Urinary bladder (tissue), 4 donors: ENCODE measurements around the gene NXPH3. TPM values are rescaled to one million over a fixed set of nuclear protein-coding genes. Genes with fewer than 3 reads are reported as not detected.

ENCODE experiments used
- DNase-seq: peaks from one replicate; pipeline ENCODE4 v3.0.0-alpha.2; 2015; ENCODE audit errors: extremely low spot score
- H3K27ac ChIP-seq: one replicate; pipeline ENCODE4 v1.5.1; 2013; ENCODE audit warnings: low read depth, mild to moderate bottlenecking, moderate library complexity
- H3K36me3 ChIP-seq: one replicate; pipeline ENCODE4 v1.6.1; 2013; ENCODE audit warnings: mild to moderate bottlenecking, moderate library complexity; ENCODE audit not compliant: insufficient read depth
- H3K4me1 ChIP-seq: one replicate; pipeline ENCODE4 v1.6.1; 2013; ENCODE audit warnings: mild to moderate bottlenecking, moderate library complexity; ENCODE audit not compliant: insufficient read depth
- H3K4me3 ChIP-seq: one replicate; pipeline ENCODE4 v1.5.1; 2013; ENCODE audit warnings: low read depth, low read length
- WGBS: extraction: QIAGEN DNeasy Blood & Tissue Kit; methylation state at CpG from one replicate; pipeline ENCODE4 v1.1.7; 2013; 5-methylcytosine and 5-hydroxymethylcytosine counted together
- polyA plus RNA-seq: library from polyadenylated mRNA; stranded (reverse); fragments of 200-250 nt; gene quantifications from one replicate; pipeline ENCODE4 v1.2.3, GENCODE V29; 2013
- total RNA-seq: library from RNA; depleted of rRNA; stranded (reverse); fragments of >200 nt; gene quantifications from one replicate; pipeline ENCODE4 v1.2.3, GENCODE V29; 2014
- donor health status: healthy with polysubstance abuse.
- donor health status: healthy.

Gene NXPH3
- total and polyA plus RNA-seq, 2 donors = 1.6 to 26.4 TPM

DNA sequence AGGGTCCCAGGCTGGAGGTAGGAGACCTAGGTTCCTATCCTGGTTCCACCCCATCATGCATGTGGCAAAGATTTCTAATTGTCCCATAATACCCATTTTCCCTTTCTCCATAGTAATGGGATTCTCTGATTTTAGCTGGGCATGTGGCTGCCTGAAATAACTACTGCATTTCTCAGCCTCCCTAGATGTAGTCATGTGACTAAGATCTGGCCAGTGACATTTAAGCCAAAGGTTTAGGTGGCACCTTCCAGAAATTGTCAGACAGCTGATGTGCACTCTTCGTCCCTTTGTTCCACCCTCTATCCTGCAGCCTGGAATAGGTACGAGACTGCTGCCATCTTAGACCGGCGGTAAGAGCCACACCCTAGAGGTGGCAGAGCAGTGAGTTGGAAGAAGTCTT lies 8.2 kb downstream of the NXPH3 start:
- Histone ChIP-seq H3K36me3 (no peaks in the 10 kb centered on the region), H3K27ac (no peak overlapping the region), H3K4me1 (no peaks in the 10 kb centered on the region), H3K4me3 (no peak overlapping the region)
- WGBS = 93% methylated on average over 4 of the region's 4 CpGs
- no peak for DNase-seq

DNA sequence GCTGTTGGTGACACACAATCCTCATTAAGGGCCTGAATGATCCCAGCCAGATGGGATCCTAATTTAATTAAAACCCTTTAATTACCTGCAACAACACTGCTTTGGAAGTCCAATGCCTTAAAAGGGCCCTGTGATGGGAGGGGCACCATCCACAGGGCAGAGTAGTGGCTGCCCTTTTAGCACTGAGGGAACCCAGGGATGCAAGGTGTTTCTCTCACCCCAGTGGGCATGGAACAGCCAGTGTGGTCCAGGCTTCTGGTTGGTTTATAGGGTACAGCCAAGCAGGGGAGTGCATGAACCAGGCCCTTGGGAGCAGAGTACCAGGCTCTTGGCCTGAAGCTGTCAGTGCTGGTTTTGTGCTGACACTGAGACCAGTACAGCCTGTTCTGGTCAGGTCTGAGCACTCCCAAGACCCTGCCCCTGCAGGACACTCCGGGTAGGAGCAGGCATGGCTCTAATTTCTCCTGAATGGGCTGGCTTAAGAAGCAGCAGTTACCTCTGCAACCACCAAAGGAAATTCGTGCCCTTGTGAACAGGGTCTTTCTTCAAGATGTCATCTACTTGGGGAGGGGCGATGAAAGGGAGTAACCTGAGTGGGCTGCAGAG lies 9.9 kb downstream of the NXPH3 start:
- Histone ChIP-seq H3K4me1 (no peaks in the 10 kb centered on the region), H3K27ac (no peak overlapping the region), H3K36me3 (no peaks in the 10 kb centered on the region), H3K4me3 (no peak overlapping the region)
- 61% methylated on average over 3 of the region's 3 CpGs for WGBS
- no peak for DNase-seq

- no peaks in the 10 kb centered on the region for H3K4me1 ChIP-seq
- no peak overlapping the region for H3K27ac ChIP-seq
- no peak for DNase-seq
- H3K36me3 ChIP-seq = no peaks in the 10 kb centered on the region
- H3K4me3 ChIP-seq = no peak overlapping the region
- WGBS = 83% methylated on average over 12 of the region's 12 CpGs
Observed at GRCh38 chr17:49587366-49588073, 11.8 kb downstream of the NXPH3 start.

- Histone ChIP-seq H3K4me1 (no peaks in the 10 kb centered on the region), H3K4me3 (no peak overlapping the region), H3K36me3 (no peaks in the 10 kb centered on the region), H3K27ac (no peak overlapping the region)
- DNase-seq = no peak
- WGBS = 87% methylated on average over 8 of the region's 8 CpGs
Observed at GRCh38 chr17:49588312-49588711, 12.6 kb downstream of the NXPH3 start.

- Histone ChIP-seq H3K36me3 (no peaks in the 10 kb centered on the region), H3K4me3 (no peak overlapping the region), H3K27ac (no peak overlapping the region), H3K4me1 (no peaks in the 10 kb centered on the region)
- WGBS = 69% methylated on average over 8 of the region's 8 CpGs
- no peak for DNase-seq
Observed at GRCh38 chr17:49588726-49589576, 13.3 kb downstream of the NXPH3 start.

DNA sequence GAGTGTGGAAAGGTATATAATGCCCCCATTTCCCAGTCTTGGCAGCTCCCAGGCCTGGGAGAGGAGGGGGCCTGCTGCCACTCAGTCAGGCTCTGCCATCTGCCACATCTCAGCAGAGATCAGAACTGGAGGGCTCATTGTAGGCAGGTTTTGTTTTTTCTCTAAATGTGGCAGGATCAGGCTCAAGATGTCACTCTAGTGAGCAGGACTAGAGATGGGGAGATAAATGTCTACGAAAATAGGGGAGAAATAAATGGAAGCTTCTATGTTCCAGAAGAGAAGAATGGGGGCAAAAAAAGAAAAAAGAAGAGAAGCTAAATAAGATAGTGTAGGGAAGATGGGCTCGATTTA lies 13.9 kb downstream of the NXPH3 start:
- H3K4me1 ChIP-seq = no peaks in the 10 kb centered on the region
- WGBS = 89% methylated on average over 2 of the region's 2 CpGs
- no peak for DNase-seq
- H3K4me3 ChIP-seq = no peak overlapping the region
- H3K27ac ChIP-seq = no peak overlapping the region
- H3K36me3 ChIP-seq = no peaks in the 10 kb centered on the region

GRCh38 chr17:49590874-49591273 lies 15.2 kb downstream of the NXPH3 start:
- Histone ChIP-seq H3K27ac (no peak overlapping the region), H3K36me3 (no peaks in the 10 kb centered on the region), H3K4me3 (no peak overlapping the region), H3K4me1 (no peaks in the 10 kb centered on the region)
- WGBS = 99% methylated on average over 4 of the region's 4 CpGs
- no peak for DNase-seq

- Histone ChIP-seq H3K36me3 (no peaks in the 10 kb centered on the region), H3K4me3 (no peak overlapping the region), H3K27ac (no peak overlapping the region), H3K4me1 (no peaks in the 10 kb centered on the region)
- 89% methylated on average over 3 of the region's 3 CpGs for WGBS
- DNase-seq = no peak
Observed at GRCh38 chr17:49592263-49592662, 16.6 kb downstream of the NXPH3 start.

DNA sequence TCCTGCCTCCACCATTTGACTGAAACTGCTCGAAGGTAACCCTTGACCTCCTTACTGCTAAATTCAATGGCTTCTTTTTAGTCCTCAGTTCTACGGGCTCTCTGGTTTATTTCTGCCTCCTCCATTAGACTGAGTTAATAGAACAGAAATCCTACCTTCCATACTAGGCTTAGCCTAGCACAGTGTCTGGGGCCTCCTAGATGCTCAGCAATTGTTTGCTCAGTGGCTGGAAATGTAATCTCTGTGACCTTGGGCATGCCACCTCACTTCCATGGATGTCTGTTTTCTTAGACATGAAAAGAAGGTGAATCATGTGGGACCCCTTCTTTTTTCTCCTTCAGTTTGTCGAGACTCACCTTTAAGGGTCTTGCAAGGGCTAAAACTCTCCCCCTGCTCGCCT lies 19.7 kb downstream of the NXPH3 start:
- WGBS = 92% methylated on average over 4 of the region's 4 CpGs
- no peaks in the 10 kb centered on the region for H3K36me3 ChIP-seq
- no peak for DNase-seq
- no peaks in the 10 kb centered on the region for H3K4me1 ChIP-seq
- H3K27ac ChIP-seq = no peak overlapping the region
- H3K4me3 ChIP-seq = no peak overlapping the region

- Histone ChIP-seq H3K36me3 (no peaks in the 10 kb centered on the region), H3K4me3 (no peak overlapping the region), H3K4me1 (no peaks in the 10 kb centered on the region), H3K27ac (no peak overlapping the region)
- DNase-seq = no peak
- WGBS = 94% methylated on average over 4 of the region's 4 CpGs
Observed at GRCh38 chr17:49595980-49596379, 20.3 kb downstream of the NXPH3 start.

GRCh38 chr17:49596613-49597244 lies 21.1 kb downstream of the NXPH3 start:
- H3K27ac ChIP-seq = no peak overlapping the region
- DNase-seq = no peak
- 74% methylated on average over 6 of the region's 6 CpGs for WGBS
- no peaks in the 10 kb centered on the region for H3K4me1 ChIP-seq
- no peaks in the 10 kb centered on the region for H3K36me3 ChIP-seq
- no peak overlapping the region for H3K4me3 ChIP-seq

DNA sequence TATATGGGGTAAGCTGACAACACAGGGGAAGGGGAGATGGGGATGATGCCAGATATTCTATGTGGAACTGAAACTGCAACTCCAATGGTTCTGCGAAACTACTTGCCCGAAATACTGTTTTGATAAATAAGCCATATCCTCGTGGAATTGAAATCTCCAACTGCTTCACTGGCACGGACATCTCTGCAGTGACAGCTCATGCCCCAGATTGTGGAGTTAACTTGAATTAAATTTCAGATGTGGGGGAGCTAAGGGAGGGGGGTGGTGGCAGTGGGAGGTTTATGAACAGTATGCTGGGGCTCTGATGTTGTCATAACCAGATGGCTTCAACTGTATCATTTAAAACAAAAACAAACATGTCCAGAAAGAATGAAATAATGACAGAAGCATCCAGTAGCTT lies 21.8 kb downstream of the NXPH3 start:
- H3K4me1 ChIP-seq = no peaks in the 10 kb centered on the region
- no peak for DNase-seq
- peaks cover 3% of the 10 kb centered on the region for H3K36me3 ChIP-seq
- no peak overlapping the region for H3K4me3 ChIP-seq
- H3K27ac ChIP-seq = no peak overlapping the region
- 80% methylated on average over 4 of the region's 4 CpGs for WGBS

GRCh38 chr17:49597928-49598655 lies 22.4 kb downstream of the NXPH3 start:
- Histone ChIP-seq H3K36me3 (peaks cover 3% of the 10 kb centered on the region), H3K4me3 (no peak overlapping the region), H3K4me1 (no peaks in the 10 kb centered on the region), H3K27ac (no peak overlapping the region)
- 76% methylated on average over 8 of the region's 8 CpGs for WGBS
- DNase-seq = no peak
